NCI-H345 (cell line): Measurements from ENCODE around the gene APP.
"Not testable (repeated sequence)": the region's sequence is repeated elsewhere in the genome, so short reads cannot be mapped to it uniquely, and the experiment has no call there.

Source experiments
- DNase-seq: peaks from one replicate; lab custom pipeline; 2025; lab: John Stamatoyannopoulos, UW

The APP gene

GRCh38 chr21:26097475-26097874 lies 73.1 kb downstream of the APP start:
- DNase-seq, result no peak

DNA sequence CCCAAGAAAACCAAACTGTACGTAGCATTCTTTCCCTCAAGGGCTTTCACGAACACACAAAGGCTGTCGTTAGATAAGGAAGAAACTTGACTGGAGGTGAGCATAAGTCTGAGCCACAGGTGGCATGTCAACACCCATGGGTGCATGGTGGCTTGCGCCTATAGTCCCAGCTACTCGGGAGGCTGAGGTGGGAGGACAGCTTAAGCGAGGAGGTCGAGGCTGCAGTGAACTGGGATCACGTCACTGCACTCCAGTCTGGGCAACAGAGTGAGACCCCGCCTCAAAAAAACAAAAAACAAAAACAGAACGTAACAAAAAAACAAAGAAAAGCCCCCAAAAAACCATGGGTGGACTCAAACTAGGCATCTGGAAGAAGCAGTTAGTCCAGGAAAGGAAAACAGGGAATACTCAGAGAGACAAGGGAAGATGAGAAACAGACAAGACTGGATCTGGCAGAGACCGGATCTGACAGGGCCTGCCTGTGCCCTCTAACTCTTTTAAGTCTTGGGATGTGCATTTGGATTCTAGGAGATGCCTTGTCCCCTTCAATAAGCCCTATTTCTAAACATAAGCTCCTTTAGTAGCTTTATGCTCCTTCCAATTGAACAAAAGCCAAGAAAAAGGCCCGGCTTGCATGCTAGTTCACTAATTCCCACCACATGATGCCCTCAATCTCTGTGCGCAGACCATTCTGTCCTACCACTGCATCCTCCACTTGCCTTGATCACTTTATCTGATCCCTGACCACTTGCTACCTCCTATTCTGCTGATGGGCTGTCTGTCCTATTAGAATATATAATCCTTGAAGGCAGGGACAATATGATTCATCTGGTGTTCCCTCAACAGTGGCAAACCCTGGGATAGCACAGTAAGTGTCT lies 73.8 kb downstream of the APP start:
- DNase-seq, result no peak

DNA sequence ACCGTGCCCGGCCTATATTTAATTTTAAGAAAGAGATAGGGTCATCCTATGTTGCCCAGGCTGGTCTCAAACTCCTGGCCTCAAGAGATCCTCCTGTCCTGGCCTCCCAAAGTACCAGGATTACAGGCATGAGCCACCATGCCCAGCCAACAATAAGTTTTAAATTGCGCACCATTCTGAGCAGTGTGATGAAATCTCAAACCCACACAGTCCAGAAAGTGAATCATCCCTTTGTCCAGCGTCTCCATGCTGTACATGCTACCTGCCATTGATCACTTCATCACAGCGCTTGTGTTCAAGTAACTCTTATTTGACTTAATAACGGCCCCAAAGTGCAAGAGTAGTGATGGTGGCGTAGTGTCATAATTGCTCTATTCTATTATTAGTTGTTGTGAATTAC lies 75.4 kb downstream of the APP start:
- no peak for DNase-seq

DNA sequence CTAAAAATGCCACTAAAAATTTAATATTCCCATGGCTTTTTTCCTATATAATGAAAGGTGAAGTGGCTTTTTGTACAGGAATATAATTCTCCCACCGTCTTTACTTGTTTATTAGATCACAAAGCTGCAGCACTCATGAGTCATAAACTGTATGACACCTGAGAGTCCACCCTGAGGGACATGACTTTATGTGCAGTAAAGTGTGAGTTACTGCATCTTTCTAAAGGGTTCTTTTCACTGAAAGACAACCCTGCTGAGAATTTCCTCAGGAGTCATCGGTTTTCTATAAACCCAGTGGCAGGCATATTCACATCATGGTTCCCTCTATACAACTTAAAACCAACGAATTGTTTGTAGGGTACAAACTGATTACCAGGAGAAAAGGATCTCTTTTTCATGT lies 77.4 kb downstream of the APP start:
- DNase-seq, result peak; percentile 27

DNA sequence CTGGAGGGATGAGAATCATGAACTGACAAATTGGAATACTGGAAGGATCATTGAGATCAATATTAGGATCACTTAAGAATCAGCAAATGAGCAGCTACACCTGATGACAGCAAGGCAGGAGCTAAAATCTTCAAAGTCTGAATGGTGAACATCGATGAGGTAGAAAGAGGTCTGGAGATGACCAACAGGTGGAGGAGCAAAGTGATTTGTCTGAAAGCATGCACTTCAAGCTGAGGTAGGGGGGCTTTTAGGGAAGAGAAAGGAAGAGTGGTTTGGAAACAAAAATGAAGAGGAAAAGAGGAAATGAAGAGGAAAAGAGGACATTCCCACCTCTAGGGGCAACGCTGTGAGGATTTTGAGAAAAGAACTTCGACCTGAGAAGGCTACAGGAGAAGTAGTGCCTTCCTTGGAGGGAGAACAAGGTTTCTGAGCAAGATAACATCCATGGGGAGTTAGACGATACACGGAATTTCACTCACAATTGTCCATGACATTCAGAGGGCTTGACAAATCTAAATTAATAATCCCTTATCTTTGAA lies 79.0 kb downstream of the APP start:
- DNase-seq, result no peak

DNA sequence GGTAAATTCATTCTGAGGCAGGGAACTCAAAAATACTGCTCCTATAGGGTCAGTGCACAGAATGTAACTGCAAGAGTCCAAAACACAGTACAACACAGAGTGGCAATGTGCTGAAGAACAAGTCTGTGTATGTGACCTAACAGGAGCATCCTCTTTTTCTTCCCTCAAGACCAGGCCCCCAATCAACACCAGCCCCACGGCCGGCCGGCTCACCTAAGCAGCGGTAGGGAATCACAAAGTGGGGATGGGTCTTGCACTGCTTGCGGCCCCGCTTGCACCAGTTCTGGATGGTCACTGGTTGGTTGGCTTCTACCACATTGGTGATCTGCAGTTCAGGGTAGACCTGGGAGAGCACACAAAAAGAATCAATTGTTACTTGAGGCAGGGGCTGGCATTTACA lies 80.8 kb downstream of the APP start:
- DNase-seq, result no peak

DNA sequence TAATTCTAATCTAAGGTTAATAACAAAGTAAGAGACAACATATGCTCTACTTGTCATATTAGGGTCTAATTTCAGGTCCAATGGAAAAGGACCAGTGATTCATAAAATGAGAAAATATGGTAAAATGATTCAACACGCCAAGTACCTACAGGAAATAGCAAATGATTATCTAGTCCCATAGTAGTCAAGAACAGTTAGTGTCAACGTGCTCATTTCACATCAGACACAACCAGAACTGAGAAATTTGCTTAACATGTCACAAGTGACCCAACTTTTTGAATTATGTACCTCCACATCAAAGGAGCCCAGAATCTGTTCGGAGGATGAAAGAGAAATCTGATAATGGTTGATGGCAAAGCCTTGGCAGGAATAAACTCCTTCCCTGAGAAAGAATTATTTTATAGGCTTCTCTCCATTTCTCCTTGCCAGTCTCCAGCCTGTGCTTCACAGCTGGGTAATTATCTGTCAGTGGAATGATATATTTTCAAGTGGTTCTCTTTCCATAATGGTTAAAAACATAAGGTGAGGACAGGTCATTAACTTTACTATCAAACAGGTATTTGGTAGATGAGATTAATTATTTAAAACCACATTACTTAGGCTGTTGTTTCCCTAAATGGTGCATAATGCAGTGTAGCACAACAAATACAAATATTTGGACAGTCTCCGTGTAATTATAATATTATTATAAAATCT lies 83.2 kb downstream of the APP start:
- DNase-seq, result no peak

DNA sequence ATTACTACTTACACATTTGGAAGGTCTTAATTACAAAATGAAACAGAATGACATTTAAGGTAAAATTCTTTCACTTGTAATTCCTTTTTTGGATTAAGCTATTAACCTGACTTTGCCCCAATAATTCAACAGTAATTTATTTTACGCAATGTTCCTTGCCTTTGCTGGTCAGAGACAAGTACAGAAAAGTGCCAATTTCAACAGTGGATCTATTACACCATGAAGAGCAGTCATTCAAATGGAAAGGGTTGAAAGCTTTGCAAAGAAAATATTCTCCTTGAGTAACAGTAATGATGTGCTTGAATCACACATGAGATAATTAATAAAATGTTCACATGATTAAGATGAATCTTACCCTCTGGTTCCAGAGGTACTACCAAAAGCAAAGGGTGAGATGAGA lies 84.7 kb downstream of the APP start:
- DNase-seq, result no peak

DNA sequence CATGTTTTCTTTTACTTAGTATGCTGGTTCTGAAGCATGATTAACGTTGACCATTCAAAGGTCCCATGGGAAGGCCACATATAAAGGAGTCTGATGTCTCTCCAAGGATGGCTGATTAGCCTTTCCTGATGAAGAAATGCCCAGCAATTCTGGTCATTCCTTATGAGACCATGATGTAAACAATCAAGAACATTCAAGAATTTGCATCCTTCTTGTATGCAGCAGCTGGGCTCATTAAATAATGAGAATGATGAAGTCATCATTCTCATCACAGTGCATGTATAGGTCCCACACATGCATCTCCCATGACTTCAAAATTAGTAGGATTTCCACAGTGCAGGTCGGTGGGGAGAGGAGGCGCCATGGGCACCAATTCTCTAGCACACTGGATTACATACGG lies 85.4 kb downstream of the APP start:
- DNase-seq, result no peak

DNA sequence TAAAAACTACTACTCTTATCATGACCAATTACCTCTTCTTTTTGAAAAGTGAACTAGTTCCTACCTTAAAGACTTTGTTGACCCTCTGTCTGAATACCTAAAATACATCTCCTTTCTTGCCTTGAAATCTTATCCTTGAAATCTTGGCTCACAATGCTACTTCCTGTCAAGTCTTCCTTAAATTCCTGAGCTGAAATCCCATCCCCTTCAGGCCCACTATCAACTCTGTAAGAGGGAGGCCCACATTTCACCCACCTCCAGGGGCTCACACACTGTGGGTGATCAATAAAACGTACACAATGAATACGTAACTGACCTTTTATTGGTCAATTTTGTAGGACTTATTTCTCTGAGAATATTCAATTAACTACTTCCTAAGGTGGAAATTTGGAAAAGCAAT lies 88.0 kb downstream of the APP start:
- no peak for DNase-seq

DNA sequence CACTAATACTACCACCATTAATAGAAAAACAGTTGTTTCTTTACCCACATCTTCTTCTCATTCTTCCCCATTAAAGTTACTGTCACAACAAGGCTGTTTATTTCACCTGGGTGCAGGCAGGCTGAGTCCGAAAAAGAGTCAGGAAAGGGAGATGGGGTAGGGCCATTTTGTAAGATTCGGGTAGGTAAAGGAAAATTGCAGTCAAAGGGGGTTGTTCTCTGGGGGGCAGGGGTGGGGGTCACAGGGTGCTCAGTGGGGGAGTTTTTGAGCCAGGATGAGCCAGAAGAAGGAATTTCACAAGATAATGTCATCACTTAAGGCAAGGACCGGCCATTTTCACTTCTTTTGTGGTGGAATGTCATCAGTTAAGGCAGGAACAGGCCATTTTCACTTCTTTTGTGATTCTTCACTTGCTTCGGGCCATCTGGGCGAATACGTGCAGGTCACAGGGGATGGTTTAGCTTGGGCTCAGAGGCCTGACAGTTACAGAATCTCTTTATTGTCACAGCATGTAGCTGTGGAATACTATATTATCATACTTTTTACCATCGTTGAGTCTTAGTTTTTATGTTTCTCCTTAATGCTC lies 89.3 kb downstream of the APP start:
- not testable (repeated sequence) for DNase-seq

DNA sequence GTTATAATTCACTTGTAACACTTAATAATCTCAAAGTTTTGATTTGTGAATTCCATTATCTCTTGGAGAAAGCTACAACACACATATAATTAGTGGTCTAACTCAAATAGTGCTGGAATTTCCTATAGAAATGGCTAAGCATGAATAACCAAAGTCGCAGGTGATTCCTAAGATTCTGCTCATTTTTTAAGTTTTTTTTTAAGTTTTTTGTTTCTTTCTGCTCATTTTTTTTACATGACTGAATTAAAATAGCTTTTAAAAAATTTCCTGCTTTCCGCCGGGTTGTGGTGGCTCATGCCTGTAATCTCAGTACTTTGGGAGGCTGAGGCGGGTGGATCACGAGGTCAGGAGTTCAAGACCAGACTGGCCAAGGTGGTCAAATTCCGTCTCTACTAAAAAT lies 90.4 kb downstream of the APP start:
- no peak for DNase-seq

GRCh38 chr21:26079366-26079765 lies 91.2 kb downstream of the APP start:
- no peak for DNase-seq

- no peak for DNase-seq
Observed at GRCh38 chr21:26077521-26077920, 93.0 kb downstream of the APP start.

- no peak for DNase-seq
Observed at GRCh38 chr21:26072666-26073615, 97.6 kb downstream of the APP start.

GRCh38 chr21:26070822-26071425 lies 99.6 kb downstream of the APP start:
- no peak for DNase-seq

GRCh38 chr21:26070121-26070520 lies 100.4 kb downstream of the APP start:
- DNase-seq, result no peak

DNA sequence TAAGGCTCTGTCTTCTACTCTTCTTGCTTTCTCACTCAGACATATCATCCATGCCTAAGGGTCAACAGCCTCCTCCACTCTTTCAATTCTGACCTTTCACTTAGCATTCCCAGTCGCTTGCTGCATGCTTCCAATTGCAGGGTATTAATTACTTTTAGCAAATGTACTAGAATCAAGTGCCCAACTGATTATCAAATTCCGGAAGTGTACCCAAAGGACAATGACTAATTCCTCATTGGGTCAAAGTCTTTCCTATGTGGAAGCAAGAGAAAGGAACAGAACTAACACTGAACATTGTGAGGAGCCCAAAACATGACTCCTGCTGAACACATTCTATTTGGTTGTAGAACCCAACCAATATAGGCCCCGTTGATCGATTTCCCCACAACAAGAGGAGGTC lies 101.8 kb downstream of the APP start:
- DNase-seq, result no peak

GRCh38 chr21:26067836-26068594 lies 102.6 kb downstream of the APP start:
- no peak for DNase-seq

DNA sequence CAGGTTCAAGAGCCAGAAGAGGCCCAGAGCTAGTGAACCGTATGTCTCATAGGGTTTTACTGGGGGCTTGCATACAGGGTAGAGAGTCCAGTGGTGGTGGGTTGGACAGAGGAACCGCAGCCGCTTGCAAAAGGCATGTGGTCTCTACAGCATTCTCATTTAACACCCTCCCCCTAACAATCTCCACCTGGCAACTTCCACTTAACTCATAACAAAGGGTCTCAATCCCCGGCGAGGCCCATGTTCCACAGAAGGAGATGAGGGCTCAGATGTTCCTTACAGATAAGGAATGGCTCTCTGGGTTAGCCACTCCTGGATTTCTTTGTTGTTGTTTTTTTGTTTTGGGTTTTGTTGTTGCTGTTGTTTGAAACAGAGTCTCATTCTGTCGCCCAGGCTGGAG lies 106.1 kb downstream of the APP start:
- no peak for DNase-seq

DNA sequence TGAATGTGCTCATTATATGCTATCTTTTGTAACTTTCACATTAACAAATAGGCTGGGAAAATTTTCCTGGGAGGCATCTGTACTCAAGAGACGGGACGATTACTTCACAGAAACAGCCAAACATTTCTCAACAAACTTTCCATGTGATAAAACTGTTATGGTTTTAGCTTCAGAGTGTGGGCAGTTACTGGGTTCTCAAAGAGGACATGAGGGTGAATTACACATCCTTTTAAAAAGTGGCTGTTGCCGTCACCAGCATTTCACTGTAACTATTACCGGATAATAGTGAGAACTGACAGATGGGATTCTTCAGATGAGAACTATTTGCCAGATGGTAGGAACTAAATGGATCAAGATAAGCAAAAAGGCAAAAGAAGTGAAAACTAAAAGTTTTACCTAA lies 109.1 kb downstream of the APP start:
- no peak for DNase-seq
